LNCaP clone FGC (cell line): ENCODE measurements around the gene NCMAP.

Experiments used
- DNase-seq: peaks from one replicate; pipeline ENCODE4 v3.0.0-alpha.2; 2011; ENCODE audit warnings: low read depth
- H3K4me3 ChIP-seq: 2 replicates; pipeline ENCODE4 v1.5.1; 2011; ENCODE audit warnings: mild to moderate bottlenecking, low read depth, low read length, control low read depth
- CTCF ChIP-seq: IDR thresholded peaks from 2 replicates; pipeline ENCODE4 v1.5.1; 2012; ENCODE audit warnings: mild to moderate bottlenecking; ENCODE audit not compliant: control insufficient read depth, insufficient read depth; ENCODE audit errors: extremely low read depth

NCMAP gene

GRCh38 chr1:24553931-24554330, 2.0 kb upstream of the NCMAP start:
- H3K4me3 ChIP-seq, result no peak overlapping the region
- DNase-seq, result no peak
- TF ChIP-seq CTCF, result no peak

- DNase-seq, result no peak
- no peak for TF ChIP-seq CTCF
- H3K4me3 ChIP-seq, result no peak overlapping the region
These were observed 1.2 kb upstream of the NCMAP start for GRCh38 chr1:24554714-24555113.

- H3K4me3 ChIP-seq, result no peak overlapping the region
- TF ChIP-seq CTCF, result no peak
- DNase-seq, result no peak
These were observed 518 bp downstream of the NCMAP start for GRCh38 chr1:24556414-24556795.

- DNase-seq, result no peak
- no peak for TF ChIP-seq CTCF
- no peak overlapping the region for H3K4me3 ChIP-seq
These were observed 1.3 kb downstream of the NCMAP start for GRCh38 chr1:24557220-24557619.

GRCh38 chr1:24557711-24558131, 1.8 kb downstream of the NCMAP start:
- no peak for DNase-seq
- H3K4me3 ChIP-seq, result no peak overlapping the region
- no peak for TF ChIP-seq CTCF

GRCh38 chr1:24558455-24558854, 2.6 kb downstream of the NCMAP start:
- H3K4me3 ChIP-seq, result no peak overlapping the region
- no peak for TF ChIP-seq CTCF
- DNase-seq, result no peak

GRCh38 chr1:24558902-24559791, 3.3 kb downstream of the NCMAP start:
- TF ChIP-seq CTCF, result no peak
- DNase-seq, result peak; percentile 79
- H3K4me3 ChIP-seq, result no peak overlapping the region
